Measurements from ENCODE around the gene CNTNAP1.

CNTNAP1 gene

DNA sequence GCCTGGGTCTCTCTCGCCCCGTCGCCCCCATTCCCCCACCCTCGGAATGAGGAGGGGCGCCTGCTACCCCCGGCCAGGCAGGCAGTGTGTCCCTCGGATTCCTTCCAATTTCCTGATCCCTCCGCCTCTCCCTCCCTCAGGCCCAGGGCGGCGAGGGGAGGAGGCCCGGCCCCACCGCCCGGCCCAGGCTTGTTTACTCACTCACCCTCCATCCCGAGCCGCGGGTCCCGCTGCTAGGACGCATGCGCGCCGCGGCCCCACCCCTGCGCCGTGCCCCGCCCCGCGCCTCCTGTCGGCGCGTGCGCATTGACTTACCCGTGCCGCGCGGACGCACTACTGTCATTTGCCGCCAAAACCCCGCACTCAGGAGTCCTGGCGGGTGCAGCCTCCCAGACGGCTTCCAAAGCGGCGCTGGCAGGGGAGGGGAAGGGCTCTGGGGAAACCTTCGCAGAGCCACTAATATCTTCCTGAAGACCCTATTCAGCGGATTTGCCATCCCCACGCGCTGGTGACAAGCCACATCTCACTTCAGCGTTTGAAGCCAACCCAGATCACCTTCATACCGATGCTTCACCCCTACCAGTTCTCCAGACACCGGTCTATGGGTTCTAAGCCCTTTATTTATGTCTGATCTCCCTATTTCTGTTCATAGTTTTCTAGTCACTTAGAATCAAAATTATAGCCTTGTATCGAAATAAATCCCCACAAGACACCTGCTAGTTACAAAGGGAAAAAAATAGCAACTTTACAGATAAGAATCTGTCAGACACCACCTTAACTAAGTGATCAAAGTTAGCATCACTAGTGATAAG lies 62.7 kb downstream of the CNTNAP1 start, which contains the start of gene EZH1:
Gene EZH1, minus strand, starts transcription at position 235 of the 812 bp plus-strand sequence. CDS start 16,099 bp downstream, outside the sequence.
- Histone ChIP-seq H3K9ac (ENCODE audit: low read depth, low read length) (peak within 1 kb of the TSS; percentile 82), H3K36me3 (ENCODE audit: control insufficient read depth, insufficient read depth, low read length) (no peaks in the 10 kb centered on the region), H3K4me3 (ENCODE audit: low read depth, low read length) (peak within 1 kb of the TSS; percentile 85), H3K27ac (ENCODE audit: low read depth, low read length) (peak within 1 kb of the TSS; percentile 96), H3K27me3 (ENCODE audit: control insufficient read depth, insufficient read depth, low read length) (peaks cover 14% of the 10 kb centered on the region), H3K9me3 (ENCODE audit: control insufficient read depth, insufficient read depth, low read length) (no peaks in the 10 kb centered on the region), H3K4me1 (ENCODE audit: control insufficient read depth, insufficient read depth, low read length) (peaks cover 16% of the 10 kb centered on the region)

DNA sequence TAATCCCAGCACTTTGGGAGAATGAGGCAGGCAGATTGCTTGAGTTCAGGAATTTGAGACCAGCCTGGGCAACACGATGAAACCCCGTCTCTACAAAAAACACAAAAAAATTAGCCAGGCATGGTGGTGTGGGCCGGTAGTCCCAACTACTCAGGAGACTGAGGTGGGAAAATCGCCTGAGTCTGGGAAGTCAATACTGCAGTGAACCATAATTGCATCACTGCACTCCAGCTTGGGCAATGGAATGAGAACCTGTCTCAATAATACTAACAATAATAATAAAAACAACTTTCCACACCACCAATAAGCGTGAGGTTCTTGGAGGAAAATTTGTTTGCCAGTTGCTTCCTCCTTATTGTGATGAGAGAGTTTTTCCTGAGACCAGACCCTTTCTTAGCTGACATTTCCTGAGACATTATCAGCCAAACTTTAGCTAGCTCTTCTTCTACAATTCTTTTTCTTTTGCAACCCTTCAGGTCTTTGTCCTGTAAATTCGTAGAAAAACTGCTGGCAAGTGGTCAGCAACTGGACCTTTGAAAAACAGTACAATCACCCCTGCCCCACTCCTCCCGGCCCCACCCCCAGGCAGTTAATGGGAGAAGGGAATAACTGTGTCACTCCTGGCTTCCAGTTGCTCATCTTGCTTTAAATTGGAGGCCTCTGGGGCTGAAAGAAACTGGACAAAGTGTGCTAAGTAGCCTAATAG lies 66.0 kb downstream of the CNTNAP1 start:
- Histone ChIP-seq H3K9me3 (ENCODE audit: control insufficient read depth, insufficient read depth, low read length) (no peaks in the 10 kb centered on the region), H3K27ac (ENCODE audit: low read depth, low read length) (no peak overlapping the region), H3K27me3 (ENCODE audit: control insufficient read depth, insufficient read depth, low read length) (peaks cover 14% of the 10 kb centered on the region), H3K4me3 (ENCODE audit: low read depth, low read length) (no peak overlapping the region), H3K4me1 (ENCODE audit: control insufficient read depth, insufficient read depth, low read length) (peaks cover 9% of the 10 kb centered on the region), H3K36me3 (ENCODE audit: control insufficient read depth, insufficient read depth, low read length) (no peaks in the 10 kb centered on the region), H3K9ac (ENCODE audit: low read depth, low read length) (no peak overlapping the region)

DNA sequence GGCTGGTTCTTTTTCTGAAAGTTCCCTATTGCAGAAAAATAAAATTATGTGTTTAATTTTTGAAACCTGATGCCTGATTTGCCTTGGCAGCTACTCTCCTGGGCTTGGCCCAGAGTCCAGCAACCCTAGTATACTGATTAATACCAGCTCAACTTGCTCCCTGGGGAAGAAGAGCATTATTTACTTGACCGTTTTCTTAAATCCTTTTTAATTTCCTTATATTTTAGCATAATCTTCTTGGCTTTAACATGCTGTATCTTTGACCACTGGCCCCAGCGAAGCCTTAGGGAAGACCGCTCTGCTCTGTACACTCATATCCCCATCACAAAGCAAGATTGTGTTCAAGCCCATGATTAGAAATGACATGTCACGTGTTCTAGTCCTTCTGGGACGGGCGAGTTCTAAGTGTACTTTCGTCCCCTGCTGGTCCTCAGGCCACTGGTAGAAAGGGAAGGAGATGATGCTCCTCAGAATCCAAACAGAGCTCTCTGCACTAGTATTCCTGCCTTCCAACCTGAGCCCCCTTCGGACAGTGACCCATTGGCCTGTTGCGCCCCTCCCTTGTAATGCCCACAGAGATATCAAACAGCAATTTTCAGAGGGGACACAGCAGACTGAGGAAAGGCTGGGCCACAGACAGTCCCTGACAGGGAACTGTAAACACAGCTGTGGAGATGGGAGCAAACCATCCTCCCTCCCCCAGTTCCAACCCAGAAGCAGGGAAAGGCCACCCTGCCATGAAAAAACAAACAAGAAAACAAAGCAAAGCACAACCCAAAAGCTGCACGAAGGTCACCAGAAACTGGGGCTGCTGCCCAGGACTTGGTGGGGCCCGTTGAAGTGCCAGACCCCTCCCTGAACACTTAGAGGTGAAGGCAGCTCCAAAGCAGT lies 66.8 kb downstream of the CNTNAP1 start:
- Histone ChIP-seq H3K4me3 (ENCODE audit: low read depth, low read length) (no peak overlapping the region), H3K27me3 (ENCODE audit: control insufficient read depth, insufficient read depth, low read length) (peaks cover 14% of the 10 kb centered on the region), H3K27ac (ENCODE audit: low read depth, low read length) (no peak overlapping the region), H3K36me3 (ENCODE audit: control insufficient read depth, insufficient read depth, low read length) (no peaks in the 10 kb centered on the region), H3K9ac (ENCODE audit: low read depth, low read length) (no peak overlapping the region), H3K9me3 (ENCODE audit: control insufficient read depth, insufficient read depth, low read length) (no peaks in the 10 kb centered on the region), H3K4me1 (ENCODE audit: control insufficient read depth, insufficient read depth, low read length) (peaks cover 2% of the 10 kb centered on the region; the same call in 1 of the 2 replicates)

All from HUES48 (cell line).